Measurements from ENCODE around the gene NKAIN2.

Gene NKAIN2

DNA sequence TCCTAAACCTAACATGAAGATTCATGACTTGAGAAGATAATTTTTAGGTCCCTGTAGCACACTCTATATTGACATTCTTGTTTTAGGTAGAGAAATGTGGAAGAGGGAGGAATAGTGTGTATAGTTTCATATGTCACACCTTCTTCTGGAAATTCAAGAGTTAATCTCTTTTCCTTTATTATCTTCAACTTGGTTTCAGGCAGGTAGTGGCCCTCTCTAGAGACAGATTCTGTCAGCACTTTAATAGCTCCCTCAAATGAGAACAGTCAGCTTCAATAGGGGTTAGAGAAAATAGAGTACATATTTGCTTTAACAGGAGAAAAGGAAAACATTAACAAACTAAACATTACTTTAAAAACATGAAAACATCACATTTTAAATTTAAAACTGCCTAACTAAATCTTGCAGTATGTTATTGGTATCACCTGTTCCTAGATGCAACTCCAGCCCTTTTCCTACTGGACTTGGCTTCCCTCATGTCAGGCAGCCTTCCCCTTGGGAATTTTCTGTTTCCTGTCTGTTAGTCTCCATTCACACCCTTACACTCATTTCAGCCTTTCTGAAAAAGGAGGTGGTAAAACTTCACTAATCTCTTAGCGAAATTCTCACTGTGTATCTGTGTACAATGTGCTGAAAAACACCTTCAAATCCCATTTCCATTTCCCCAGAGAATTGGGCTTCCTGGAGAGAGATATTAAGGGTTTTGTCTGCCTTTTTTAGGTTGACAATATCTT is 966.3 kb downstream of the NKAIN2 start:
- TF ChIP-seq, protein P1, sequence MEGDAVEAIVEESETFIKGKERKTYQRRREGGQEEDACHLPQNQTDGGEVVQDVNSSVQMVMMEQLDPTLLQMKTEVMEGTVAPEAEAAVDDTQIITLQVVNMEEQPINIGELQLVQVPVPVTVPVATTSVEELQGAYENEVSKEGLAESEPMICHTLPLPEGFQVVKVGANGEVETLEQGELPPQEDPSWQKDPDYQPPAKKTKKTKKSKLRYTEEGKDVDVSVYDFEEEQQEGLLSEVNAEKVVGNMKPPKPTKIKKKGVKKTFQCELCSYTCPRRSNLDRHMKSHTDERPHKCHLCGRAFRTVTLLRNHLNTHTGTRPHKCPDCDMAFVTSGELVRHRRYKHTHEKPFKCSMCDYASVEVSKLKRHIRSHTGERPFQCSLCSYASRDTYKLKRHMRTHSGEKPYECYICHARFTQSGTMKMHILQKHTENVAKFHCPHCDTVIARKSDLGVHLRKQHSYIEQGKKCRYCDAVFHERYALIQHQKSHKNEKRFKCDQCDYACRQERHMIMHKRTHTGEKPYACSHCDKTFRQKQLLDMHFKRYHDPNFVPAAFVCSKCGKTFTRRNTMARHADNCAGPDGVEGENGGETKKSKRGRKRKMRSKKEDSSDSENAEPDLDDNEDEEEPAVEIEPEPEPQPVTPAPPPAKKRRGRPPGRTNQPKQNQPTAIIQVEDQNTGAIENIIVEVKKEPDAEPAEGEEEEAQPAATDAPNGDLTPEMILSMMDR (IDR thresholded peaks at IDR 0.05; ENCODE audit: low read depth, low read length, missing control alignments): no peak
- no peak for DNase-seq (ENCODE audit: low read depth)
- H3K4me3 ChIP-seq (ENCODE audit: low read depth, low read length): no peak overlapping the region

DNA sequence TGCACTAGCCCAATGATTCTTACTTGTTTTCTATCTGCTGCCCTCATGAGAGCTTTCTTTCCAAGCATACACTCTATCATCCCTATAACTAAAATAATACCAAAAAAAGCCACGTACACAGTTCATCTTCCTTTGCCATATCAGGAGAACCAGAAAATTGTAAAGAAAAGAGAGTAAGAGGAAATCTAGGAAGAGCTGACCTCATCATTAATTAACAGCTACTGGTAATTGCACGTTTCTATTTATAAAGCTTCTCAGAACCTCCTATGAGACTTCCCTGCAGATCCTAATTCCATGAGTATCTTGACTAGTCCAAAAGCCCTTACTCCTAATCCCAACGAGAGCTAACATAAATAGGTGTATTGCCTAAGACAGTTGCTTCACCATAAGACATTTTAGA is 967.1 kb downstream of the NKAIN2 start:
- no peak overlapping the region for H3K4me3 ChIP-seq (ENCODE audit: low read depth, low read length)
- TF ChIP-seq, protein P1 (IDR thresholded peaks at IDR 0.05; ENCODE audit: low read depth, low read length, missing control alignments): no peak
- no peak for DNase-seq (ENCODE audit: low read depth)

DNA sequence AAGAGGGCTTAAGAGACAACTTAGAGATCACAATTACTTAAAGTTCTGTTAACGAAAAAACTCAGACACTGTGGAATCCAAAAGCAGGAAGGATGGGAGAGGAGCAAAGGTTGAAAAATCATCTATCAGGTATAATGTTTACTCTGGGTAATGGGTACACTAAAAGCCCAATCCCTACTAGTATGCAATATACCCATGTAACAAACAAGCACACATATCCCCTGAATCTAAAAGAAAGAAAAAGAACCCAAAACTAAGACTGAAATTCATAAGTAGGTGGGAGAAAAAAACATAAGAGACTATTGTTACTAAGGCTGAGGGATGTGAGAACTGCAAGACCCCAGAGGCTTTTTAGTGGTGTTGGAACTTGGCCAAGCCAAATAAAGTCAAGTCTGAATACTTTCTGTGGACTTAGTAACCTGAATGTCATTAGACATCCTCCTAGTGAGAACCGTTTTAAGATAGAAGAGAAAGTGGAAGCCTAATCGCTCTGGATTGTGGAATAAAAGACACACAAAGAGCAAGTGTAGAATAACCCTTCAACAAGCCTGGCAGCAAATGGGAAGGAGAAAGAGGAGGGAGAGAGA is 969.2 kb downstream of the NKAIN2 start:
- DNase-seq (ENCODE audit: low read depth): no peak
- no peak overlapping the region for H3K4me3 ChIP-seq (ENCODE audit: low read depth, low read length)
- TF ChIP-seq, protein P1 (IDR thresholded peaks at IDR 0.05; ENCODE audit: low read depth, low read length, missing control alignments): no peak

DNA sequence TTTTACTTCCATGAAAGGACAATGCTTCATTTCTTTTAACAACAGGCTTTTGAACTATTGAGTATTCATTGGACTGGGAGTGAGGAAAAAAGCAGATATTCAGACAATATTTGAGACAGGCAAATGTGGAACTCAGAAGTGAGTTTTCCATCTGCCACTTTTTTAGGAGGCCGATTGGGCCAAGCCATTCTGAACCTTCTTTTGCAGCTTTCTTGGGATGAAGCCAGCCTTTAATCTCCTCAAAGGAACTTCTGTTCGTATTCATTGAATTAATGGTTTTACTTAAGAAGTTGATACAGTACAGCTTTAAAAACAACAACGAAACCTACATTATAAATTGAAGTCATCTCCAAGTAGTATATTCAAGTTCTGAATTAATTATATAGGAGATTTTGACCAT is 971.5 kb downstream of the NKAIN2 start:
- TF ChIP-seq, protein P1 (IDR thresholded peaks at IDR 0.05; ENCODE audit: low read depth, low read length, missing control alignments): no peak
- no peak for DNase-seq (ENCODE audit: low read depth)
- H3K4me3 ChIP-seq (ENCODE audit: low read depth, low read length): no peak overlapping the region

DNA sequence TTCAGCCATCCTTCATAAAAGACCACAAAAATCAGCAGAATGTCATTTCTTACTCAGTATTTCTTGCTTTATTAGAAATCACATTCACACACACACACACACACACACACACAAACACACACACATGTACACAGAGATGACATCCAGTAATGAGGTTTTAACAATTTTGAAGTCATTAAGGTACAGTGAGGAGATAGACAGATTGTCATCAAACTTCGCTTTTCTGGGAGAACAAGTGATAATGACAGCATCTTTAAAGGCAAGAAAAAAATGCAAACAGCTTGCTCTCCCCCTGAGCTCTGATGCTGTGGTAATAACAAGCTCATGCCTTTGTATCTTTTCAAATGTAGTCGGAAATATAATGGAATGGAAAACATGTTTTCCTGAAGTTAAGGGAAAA is 974.2 kb downstream of the NKAIN2 start:
- DNase-seq (ENCODE audit: low read depth): no peak
- TF ChIP-seq, protein P1 (IDR thresholded peaks at IDR 0.05; ENCODE audit: low read depth, low read length, missing control alignments): no peak
- H3K4me3 ChIP-seq (ENCODE audit: low read depth, low read length): no peak overlapping the region

DNA sequence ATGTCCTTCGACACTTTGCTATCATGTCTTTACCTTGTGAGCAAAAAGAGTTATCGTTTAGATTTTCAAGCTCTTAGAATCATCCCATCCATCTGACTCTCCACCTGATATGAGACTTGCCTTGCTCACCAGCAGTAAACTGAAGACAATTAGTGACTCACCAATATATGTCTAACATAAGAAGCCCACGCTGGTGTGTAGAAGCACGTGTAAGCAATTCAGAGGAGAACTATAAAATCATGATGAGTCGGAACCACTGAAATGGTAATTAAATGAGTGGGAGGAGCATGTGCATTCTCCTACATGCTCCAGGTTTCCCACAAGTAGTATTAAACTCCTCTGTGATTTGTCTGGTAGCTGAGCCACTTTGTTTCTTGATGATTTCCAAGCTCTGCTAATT is 977.0 kb downstream of the NKAIN2 start:
- TF ChIP-seq, protein P1 (IDR thresholded peaks at IDR 0.05; ENCODE audit: low read depth, low read length, missing control alignments): no peak
- no peak for DNase-seq (ENCODE audit: low read depth)

DNA sequence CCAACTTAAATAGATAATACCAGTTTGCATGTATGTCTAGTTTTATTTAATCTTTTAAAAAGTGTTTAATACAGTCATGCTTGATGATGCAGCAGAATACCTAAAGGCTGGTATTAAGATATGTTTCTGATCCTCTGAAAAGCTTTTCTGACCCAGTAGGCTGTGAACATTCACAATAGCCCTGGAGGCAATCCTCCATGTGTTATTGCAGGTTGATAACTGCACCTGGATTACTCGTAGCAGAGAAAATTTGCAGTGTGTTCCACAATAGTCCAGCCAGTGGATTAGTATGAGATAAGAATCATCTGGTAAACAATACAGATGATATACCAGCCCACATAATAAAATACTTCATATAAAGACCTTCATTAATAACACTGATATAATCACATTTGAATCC is 979.7 kb downstream of the NKAIN2 start:
- no peak for DNase-seq (ENCODE audit: low read depth)
- TF ChIP-seq, protein P1 (IDR thresholded peaks at IDR 0.05; ENCODE audit: low read depth, low read length, missing control alignments): no peak
- H3K4me3 ChIP-seq (ENCODE audit: low read depth, low read length): no peak overlapping the region

More for the DNA sequence above, 977.0 kb downstream of the NKAIN2 start:
- no peak overlapping the region for H3K4me3 ChIP-seq (ENCODE audit: low read depth, low read length)
